NOMO-1 treated with dmso at 0.1 percent for 144 hours (cell line): ENCODE measurements around the gene SLC44A1.

Experiments used
- DNase-seq: peaks from one replicate; lab custom pipeline; 2025; ENCODE audit not compliant: unreplicated experiment; lab: John Stamatoyannopoulos, UW

Gene SLC44A1

GRCh38 chr9:105297442-105298075 is 53.1 kb downstream of the SLC44A1 start:
- no peak for DNase-seq

GRCh38 chr9:105299190-105299854 is 54.9 kb downstream of the SLC44A1 start:
- DNase-seq = no peak

GRCh38 chr9:105302728-105303127 is 58.3 kb downstream of the SLC44A1 start:
- DNase-seq = no peak

GRCh38 chr9:105305856-105306255 is 61.4 kb downstream of the SLC44A1 start:
- DNase-seq = no peak

- no peak for DNase-seq
Measured at GRCh38 chr9:105306351-105307140, 62.1 kb downstream of the SLC44A1 start.

- no peak for DNase-seq
Measured at GRCh38 chr9:105307591-105308130, 63.2 kb downstream of the SLC44A1 start.

GRCh38 chr9:105308461-105309341 is 64.2 kb downstream of the SLC44A1 start:
- no peak for DNase-seq

- no peak for DNase-seq
Measured at GRCh38 chr9:105309531-105309931, 65.1 kb downstream of the SLC44A1 start.

- DNase-seq = no peak
Measured at GRCh38 chr9:105311306-105311705, 66.9 kb downstream of the SLC44A1 start.

GRCh38 chr9:105313238-105313637 is 68.8 kb downstream of the SLC44A1 start:
- DNase-seq = no peak

GRCh38 chr9:105316703-105317102 is 72.3 kb downstream of the SLC44A1 start:
- DNase-seq = no peak

- DNase-seq = no peak
Measured at GRCh38 chr9:105318729-105319191, 74.3 kb downstream of the SLC44A1 start.

- DNase-seq = no peak
Measured at GRCh38 chr9:105319202-105319813, 74.9 kb downstream of the SLC44A1 start.

GRCh38 chr9:105320568-105320967 is 76.1 kb downstream of the SLC44A1 start:
- no peak for DNase-seq

- DNase-seq = no peak
Measured at GRCh38 chr9:105328296-105328695, 83.8 kb downstream of the SLC44A1 start.

GRCh38 chr9:105328872-105329718 is 84.6 kb downstream of the SLC44A1 start:
- DNase-seq = no peak

- DNase-seq = no peak
Measured at GRCh38 chr9:105329719-105330062, 85.2 kb downstream of the SLC44A1 start.

- DNase-seq = no peak
Measured at GRCh38 chr9:105330201-105330600, 85.8 kb downstream of the SLC44A1 start.

- no peak for DNase-seq
Measured at GRCh38 chr9:105330755-105331154, 86.3 kb downstream of the SLC44A1 start.
